Prostate gland (tissue), 2 donors: ENCODE results near the gene NBEA.

Source experiments
- CTCF ChIP-seq, 4 experiments: fragments of 200-600 bp in 2 of 4; fragments of 450-650 bp in 2 of 4; sonication (generic) in 2 of 4; IDR thresholded peaks; 1 replicate in 3 of 4; 2 replicates in 1 of 4; pipeline ENCODE4 v1.5.1; 2016 to 2019; ENCODE audit warnings: antibody characterized with exemption in 4 of 4, mild to moderate bottlenecking in 2 of 4, moderate library complexity in 2 of 4
- POLR2AphosphoS5 ChIP-seq: sonication (generic); formaldehyde crosslinking; IDR thresholded peaks from one replicate; pipeline ENCODE4 v1.6.1; 2017; ENCODE audit warnings: antibody characterized with exemption

- TF ChIP-seq POLR2AphosphoS5 (no peak), CTCF (IDR thresholded peaks at IDR 0.05) (no peak)
Observed at GRCh38 chr13:35163674-35164073, 221.6 kb downstream of the NBEA start.
